ENCODE results near the gene ACSBG1. TPM values are rescaled to one million over a fixed set of nuclear protein-coding genes. Genes with fewer than 3 reads are reported as not detected.

Gene ACSBG1
- total RNA-seq: under 0.01 and 0.25 TPM in 2 replicates

GRCh38 chr15:78234515-78235040 is at the start of gene ACSBG1:
Gene ACSBG1 (minus strand): TSS chr15:78234565. CDS start chr15:78234501, 64 bp downstream.

GRCh38 chr15:78264304-78265136 is 30.2 kb upstream of the ACSBG1 start, which contains the start of gene DNAJA4:
Gene DNAJA4 (plus strand): TSS chr15:78264562. CDS start chr15:78264764, 202 bp downstream.

GRCh38 chr15:78149068-78149804 is 85.1 kb downstream of the ACSBG1 start, which contains the start of gene IDH3A:
Gene IDH3A (plus strand): TSS chr15:78149362. CDS start chr15:78149404, 42 bp downstream.

GRCh38 chr15:78131295-78132061 is 102.9 kb downstream of the ACSBG1 start, which contains the start of gene CIB2:
Gene CIB2 (minus strand): TSS chr15:78131445. CDS start chr15:78131215, 230 bp downstream.

Other genes with a start within 250 kb of the ACSBG1 start
- 26.7 and 57.1 TPM in 2 replicates for gene TBC1D2B, start 156.9 kb downstream of the ACSBG1 start, total RNA-seq
- not detected in 2 replicates for gene SH2D7, start 142.0 kb downstream of the ACSBG1 start, total RNA-seq
- 1.2 and 3.6 TPM in 2 replicates for gene CIB2, start 103.1 kb downstream of the ACSBG1 start, total RNA-seq
- 39.0 and 67.1 TPM in 2 replicates for gene IDH3A, start 85.2 kb downstream of the ACSBG1 start, total RNA-seq
- gene DNAJA4, start 30.0 kb upstream of the ACSBG1 start, total RNA-seq: 5.4 and 5.9 TPM in 2 replicates
- gene SKIC8, start 65.0 kb upstream of the ACSBG1 start, total RNA-seq: 78.7 and 96.1 TPM in 2 replicates
- not detected in 2 replicates for gene CRABP1, start 105.8 kb upstream of the ACSBG1 start, total RNA-seq
- gene IREB2, start 203.7 kb upstream of the ACSBG1 start, total RNA-seq: 23.4 and 25.9 TPM in 2 replicates

Data from uterine smooth muscle cell (primary cell).